ENCODE measurements around the gene SCART1. TPM values are rescaled to one million over a fixed set of nuclear protein-coding genes. Genes with fewer than 3 reads are reported as not detected.
A peak's percentile ranks its signal among the peaks of the same experiment; 100 is the strongest.
"Not testable (repeated sequence)": the region's sequence is repeated elsewhere in the genome, so short reads cannot be mapped to it uniquely, and the experiment has no call there.

The SCART1 gene
- polyA plus RNA-seq, 3 donors from 2014 or later = 0.20 to 0.74 TPM; not detected in 1

DNA sequence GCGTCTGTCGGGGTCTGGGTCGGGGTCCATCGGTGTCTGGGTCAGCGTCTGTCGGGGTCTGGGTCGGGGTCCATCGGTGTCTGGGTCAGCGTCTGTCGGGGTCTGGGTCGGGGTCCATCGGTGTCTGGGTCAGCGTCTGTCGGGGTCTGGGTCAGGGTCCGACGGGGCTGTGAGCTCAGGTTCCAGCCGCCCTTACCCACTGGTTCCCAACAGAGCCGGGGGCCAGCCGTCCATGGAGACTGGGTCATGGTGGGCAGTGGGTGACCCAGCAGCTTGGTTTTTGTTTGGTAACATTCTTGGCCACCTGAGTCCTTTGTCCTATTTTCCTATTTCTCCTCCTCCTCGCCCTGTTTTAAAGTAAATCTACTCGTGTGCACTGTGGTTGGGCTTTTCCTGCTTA lies 12.4 kb upstream of the SCART1 start:
- not testable (repeated sequence) for H3K27ac Mint-ChIP-seq; H3K36me3 Mint-ChIP-seq; H3K27me3 Mint-ChIP-seq (ENCODE audit: low read depth in 3 of 3); DNase-seq
- H3K4me3 Mint-ChIP-seq = peak overlapping the region in 3 of 5 donors; percentile 35 to 51 (median 50)
- H3K4me1 Mint-ChIP-seq = peaks cover 22 to 34% of the 10 kb centered on the region in 2 donors
- H3K9me3 Mint-ChIP-seq = peaks cover 0 to 10% (median 5%) of the 10 kb centered on the region in 6 donors

DNA sequence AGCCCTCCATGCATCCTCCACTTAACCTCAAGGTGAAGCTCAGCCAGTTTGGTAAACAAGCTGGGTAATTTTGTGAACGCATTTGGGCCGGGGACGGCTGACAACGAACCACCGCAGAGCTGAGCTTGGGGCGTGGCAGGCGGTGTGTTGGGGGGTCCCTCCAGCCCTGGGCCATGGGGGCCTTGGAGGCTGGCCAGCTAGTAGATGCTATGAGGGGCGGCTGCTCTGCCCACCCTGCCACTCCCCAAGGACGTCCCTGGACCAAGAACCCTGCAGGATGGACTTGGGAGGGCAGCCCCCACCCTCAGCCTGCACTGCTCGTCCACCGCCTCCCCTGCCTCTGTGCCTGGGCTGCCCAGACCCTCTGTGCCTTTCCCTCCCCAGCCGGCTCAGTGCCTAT lies 12.0 kb upstream of the SCART1 start:
- peak overlapping the region in 4 of 6 donors; percentile 22 to 72 (median 63) for H3K27ac Mint-ChIP-seq

DNA sequence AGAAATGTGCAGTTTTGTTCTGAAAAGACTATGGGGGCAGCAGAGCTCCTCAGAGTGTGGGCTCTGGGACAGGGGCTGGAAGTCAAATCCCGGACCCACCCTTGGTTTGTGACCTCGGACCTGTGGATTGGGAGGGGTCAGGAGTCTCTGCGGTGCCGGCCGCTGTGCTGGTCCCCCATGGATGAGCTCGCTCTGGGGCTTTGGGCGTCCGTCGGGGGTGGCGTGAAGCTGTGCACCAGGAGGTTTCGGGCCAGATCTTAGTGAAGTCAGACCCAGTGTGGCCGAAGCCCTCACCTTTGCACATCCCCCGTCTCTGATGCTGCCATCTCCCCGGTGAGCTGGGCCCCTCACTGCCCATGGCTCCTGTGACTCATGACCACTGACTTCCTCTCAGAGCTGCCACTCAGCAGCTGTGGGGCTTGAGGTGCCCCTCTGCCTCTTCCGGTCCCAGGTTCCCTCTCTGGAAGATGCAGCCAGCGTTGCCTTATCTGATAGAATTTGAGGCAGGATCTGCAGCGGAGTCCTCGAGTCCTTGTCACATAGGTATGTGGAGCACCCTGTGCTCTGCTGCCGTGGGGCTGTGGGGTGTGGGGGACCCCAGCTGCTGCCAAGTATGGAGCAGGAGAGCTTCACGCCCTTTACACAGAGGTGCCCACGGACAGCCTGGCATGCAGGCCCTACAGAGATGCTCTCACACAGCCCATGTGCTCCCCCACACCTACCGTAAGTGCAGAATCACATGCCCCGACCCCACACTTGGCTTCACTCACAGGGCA lies 11.4 kb upstream of the SCART1 start:
- Mint-ChIP-seq H3K27ac (peak overlapping the region; percentile 22 to 78 (median 69)), H3K36me3 (peaks cover under 1 to 7% (median 7%) of the 10 kb centered on the region in 3 donors), H3K9me3 (peaks cover 9 to 17% (median 11%) of the 10 kb centered on the region in 6 donors), H3K4me3 (peak overlapping the region; percentile 42 to 71 (median 71)), H3K27me3 (ENCODE audit: low read depth in 3 of 3) (peaks cover 0 to 6% (median 0%) of the 10 kb centered on the region in 3 donors), H3K4me1 (peaks cover 22 to 39% of the 10 kb centered on the region in 2 donors)
- peak in 2 of 3 donors; percentile 30 to 43 for DNase-seq

More for the DNA sequence above, 12.0 kb upstream of the SCART1 start:
- DNase-seq = no peak
- Mint-ChIP-seq H3K36me3 (peaks cover 0 to 2% (median 2%) of the 10 kb centered on the region in 3 donors), H3K27me3 (ENCODE audit: low read depth in 3 of 3) (peaks cover 0 to 5% (median 3%) of the 10 kb centered on the region in 3 donors), H3K9me3 (peaks cover 3 to 11% (median 7%) of the 10 kb centered on the region in 6 donors), H3K4me3 (peak overlapping the region; percentile 35 to 71 (median 42)), H3K4me1 (peaks cover 22 to 37% of the 10 kb centered on the region in 2 donors)

DNA sequence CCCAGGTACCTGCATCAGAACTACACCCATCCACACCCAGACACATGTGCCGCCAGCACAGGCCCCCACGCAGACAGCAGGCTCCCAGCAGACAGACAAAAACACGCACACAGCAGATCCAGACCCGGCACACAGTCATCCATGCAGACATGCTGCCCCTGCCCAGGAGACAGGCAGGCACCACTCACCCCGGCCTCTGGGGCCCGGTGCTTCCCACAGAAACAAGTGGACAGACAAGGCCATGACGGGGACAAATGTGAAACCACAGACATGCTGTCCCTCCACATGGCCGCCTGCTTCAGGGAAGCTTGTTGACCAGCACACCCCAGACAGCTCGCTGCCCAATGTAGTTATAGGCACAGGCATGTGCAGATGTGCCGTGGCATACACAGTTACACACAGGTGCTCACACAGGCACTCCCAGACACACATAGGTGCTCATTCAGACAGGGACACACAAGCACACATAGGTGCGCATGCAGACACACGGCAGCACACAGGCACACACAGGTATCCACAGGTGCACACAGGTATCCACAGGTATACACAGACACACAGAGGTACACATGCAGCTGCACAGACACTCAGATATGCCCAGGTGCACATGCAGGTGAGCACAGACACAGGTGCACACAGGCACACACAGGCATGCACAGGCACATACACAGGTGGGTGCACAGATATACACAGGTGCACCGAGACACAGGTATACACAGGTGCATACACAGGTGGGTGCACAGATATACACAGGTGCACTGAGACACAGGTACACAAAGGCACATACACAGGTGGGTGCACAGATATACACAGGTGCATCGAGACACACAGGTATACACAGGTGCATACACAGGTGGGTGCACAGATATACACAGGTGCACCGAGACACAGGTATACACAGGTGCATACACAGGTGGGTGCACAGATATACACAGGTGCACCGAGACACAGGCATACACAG lies 10.5 kb upstream of the SCART1 start:
- Mint-ChIP-seq H3K36me3 (peaks cover 9 to 16% (median 14%) of the 10 kb centered on the region in 3 donors), H3K9me3 (peaks cover 18 to 26% (median 20%) of the 10 kb centered on the region in 6 donors), H3K4me3 (peak overlapping the region; percentile 42 to 71 (median 71)), H3K4me1 (peaks cover 20 to 34% of the 10 kb centered on the region in 2 donors), H3K27me3 (ENCODE audit: low read depth in 3 of 3) (peaks cover 0 to 9% (median 0%) of the 10 kb centered on the region in 3 donors), H3K27ac (peak overlapping the region in 4 of 6 donors; percentile 24 to 78 (median 70))
- no peak for DNase-seq

DNA sequence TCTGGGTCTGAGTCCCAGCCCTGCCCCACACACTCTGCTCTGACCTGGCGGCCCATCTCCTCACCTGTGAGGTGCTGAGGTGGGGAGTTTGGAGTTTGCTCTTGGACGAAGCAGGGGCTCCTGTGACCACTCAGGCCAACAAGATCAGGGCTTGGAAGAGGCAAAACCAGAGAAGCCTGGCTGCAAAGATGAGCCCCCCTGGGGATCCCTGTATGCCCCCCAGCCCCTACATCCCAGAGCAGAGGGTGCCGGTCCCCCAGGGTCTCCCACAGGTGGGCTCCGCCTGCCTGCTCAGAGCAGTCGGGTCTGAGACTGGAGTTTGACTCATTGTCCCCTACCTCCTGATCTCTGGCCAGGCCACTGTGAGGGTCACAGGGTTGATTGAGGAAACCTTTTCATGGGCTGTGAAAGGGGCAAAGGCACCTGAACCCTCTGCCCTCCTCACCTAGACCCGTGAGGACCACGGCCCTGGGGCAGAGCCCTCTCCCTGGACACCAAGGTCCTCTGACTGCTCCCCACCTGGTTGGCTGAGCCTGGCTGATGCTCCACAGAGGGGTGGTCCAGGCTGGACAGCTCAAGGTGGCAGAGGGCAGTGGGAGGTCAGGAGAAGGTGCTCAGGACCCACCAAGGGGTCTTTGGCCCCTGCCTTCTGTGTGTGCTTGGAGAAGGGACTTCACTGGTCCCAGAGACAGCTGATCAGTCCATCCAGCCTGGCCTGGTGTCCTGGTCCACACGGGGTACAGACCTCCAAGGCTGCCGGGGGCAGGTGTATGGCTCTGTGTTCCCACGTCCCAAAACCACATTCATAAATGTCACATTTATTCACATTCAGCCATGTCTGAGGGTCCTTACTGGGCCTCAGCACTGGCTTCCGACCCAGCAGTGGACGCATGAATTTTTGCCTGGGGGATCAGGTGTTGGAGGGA lies 9.1 kb upstream of the SCART1 start:
- peaks cover 0 to 9% (median 3%) of the 10 kb centered on the region in 3 donors for H3K27me3 Mint-ChIP-seq (ENCODE audit: low read depth in 3 of 3)
- H3K4me1 Mint-ChIP-seq = peaks cover 16 to 25% of the 10 kb centered on the region in 2 donors
- H3K4me3 Mint-ChIP-seq = no peak overlapping the region
- H3K9me3 Mint-ChIP-seq = peaks cover 28 to 34% (median 31%) of the 10 kb centered on the region in 6 donors
- H3K27ac Mint-ChIP-seq = no peak overlapping the region
- H3K36me3 Mint-ChIP-seq = peaks cover 15 to 27% (median 18%) of the 10 kb centered on the region in 3 donors
- DNase-seq = no peak

DNA sequence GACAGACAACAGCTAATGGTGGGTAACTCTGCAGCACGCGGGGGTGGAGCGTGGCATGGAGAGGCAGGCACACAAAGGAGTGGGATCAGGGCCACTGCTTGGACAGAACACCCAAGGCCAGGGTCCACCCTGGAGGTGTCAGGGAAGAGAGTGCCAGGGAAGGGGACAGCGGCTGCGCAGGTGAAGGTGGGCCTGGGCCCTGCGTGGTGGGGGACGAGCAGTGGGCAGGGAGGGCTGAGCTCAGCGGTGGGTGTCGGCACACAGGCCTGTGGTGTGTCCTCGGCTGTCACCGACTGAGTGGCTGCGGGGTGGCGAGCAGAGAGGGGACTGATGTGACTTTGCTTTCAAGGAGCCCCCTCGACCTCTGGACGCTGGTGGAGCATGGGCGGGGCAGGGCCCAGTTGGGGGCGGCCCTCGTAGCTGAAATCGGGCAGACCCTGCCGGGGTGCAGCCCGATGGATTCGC lies 8.4 kb upstream of the SCART1 start:
- H3K4me3 Mint-ChIP-seq = no peak overlapping the region

DNA sequence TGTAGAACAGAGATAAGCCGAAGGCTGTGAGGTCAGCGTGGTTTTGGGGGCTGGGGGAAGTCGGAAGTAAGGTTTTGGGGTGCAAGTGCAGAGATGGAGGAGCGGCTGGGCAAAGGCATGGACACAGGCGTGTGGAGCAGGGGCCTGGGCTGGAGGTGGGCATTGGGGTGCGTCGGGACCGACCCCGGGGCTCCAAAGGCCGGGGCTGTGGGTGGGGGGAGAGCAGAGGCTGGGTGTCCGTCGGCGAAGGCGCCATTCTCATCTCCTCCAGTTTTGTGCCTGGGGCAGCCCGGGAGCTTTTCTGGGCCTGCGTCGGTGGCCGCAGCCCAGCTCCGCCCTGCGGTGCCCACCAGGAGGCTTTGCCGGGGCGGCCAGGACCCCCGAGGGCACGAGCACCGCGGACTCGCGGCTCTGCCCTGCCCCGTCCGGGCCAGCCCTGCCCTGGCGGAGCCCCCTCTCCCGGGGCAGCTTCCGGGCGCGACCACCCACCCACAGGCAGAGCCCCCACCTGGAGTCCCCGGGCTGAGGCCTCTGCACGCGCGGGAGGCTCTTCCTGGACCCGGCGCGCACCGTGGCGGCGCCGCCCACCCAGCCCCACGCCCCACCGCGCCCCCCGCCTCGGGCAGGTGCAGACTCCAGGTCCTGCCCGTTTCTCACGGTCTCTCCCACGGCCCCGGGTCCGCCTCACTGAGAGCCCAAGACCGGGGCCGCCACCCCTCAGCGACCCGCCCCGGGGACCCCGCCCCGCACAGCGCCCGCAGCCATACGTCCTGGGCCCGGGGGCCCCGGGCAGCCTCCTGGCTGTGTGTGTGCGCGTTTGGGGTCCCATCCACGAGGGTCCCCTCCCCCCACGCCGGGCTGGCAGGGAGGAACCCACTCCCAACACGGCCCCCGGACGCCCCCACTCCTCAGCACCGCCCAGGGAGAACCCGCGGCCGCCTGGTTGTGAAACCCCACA lies 7.7 kb upstream of the SCART1 start:
- Mint-ChIP-seq H3K36me3 (peaks cover 15 to 27% (median 18%) of the 10 kb centered on the region in 3 donors), H3K4me3 (no peak overlapping the region), H3K27me3 (ENCODE audit: low read depth in 3 of 3) (peaks cover 0 to 11% (median 3%) of the 10 kb centered on the region in 3 donors), H3K9me3 (peaks cover 28 to 34% (median 32%) of the 10 kb centered on the region in 6 donors), H3K4me1 (peaks cover 16 to 25% of the 10 kb centered on the region in 2 donors), H3K27ac (no peak overlapping the region)
- DNase-seq = no peak

More for the DNA sequence above, 8.4 kb upstream of the SCART1 start:
- peaks cover 15 to 27% (median 18%) of the 10 kb centered on the region in 3 donors for H3K36me3 Mint-ChIP-seq
- H3K4me1 Mint-ChIP-seq = peaks cover 16 to 25% of the 10 kb centered on the region in 2 donors
- peaks cover 0 to 11% (median 3%) of the 10 kb centered on the region in 3 donors for H3K27me3 Mint-ChIP-seq (ENCODE audit: low read depth in 3 of 3)
- H3K27ac Mint-ChIP-seq = no peak overlapping the region
- H3K9me3 Mint-ChIP-seq = peaks cover 28 to 34% (median 32%) of the 10 kb centered on the region in 6 donors
- no peak for DNase-seq

DNA sequence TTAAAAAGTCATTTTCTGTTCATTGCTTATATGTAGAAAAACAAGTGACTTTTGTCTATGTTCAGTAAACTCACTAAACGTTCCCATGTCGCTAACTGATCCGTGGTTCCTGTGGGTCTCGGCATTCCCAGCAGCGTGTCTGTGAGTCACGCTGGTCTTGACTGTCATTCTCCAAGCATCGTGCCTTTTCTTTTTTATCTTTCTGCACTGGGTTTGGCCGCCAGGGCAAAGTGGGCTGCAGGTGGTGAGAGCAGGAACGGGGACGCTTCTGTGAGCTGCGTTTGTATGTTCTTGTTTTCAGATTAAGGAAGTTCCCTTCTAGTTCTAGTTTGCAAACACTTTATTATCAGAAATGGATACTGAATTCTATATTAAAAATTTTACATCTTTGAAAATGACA lies 6.8 kb upstream of the SCART1 start:
- no peak overlapping the region for H3K27ac Mint-ChIP-seq

DNA sequence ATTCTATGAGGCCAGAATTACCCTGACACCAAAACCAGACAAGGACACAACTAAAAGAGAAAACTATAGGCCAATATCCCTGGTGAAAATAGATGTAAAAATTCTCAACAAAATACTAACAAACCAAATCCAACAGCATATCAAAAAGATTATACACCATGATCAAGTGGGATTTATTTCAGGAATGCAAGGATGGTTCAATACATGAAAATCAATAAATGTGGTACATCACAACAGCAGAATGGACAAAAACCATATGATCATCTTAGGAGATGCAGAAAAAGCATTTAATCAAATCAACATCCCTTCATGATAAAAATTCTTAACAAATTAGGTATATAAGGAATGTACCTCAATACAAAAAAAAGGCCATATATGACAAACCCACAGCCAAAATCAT lies 5.6 kb upstream of the SCART1 start:
- Mint-ChIP-seq H3K9me3 (peaks cover 27 to 34% (median 32%) of the 10 kb centered on the region in 6 donors), H3K4me1 (peaks cover 2 to 8% of the 10 kb centered on the region in 2 donors), H3K27me3 (ENCODE audit: low read depth in 3 of 3) (peaks cover 0 to 6% (median 3%) of the 10 kb centered on the region in 3 donors), H3K36me3 (peaks cover 15 to 27% (median 18%) of the 10 kb centered on the region in 3 donors), H3K4me3 (no peak overlapping the region), H3K27ac (no peak overlapping the region)
- DNase-seq = no peak

More for the DNA sequence above, 6.8 kb upstream of the SCART1 start:
- Mint-ChIP-seq H3K27me3 (ENCODE audit: low read depth in 3 of 3) (peaks cover 0 to 9% (median 3%) of the 10 kb centered on the region in 3 donors), H3K9me3 (peaks cover 30 to 34% (median 32%) of the 10 kb centered on the region in 6 donors), H3K36me3 (peaks cover 15 to 27% (median 18%) of the 10 kb centered on the region in 3 donors), H3K4me3 (peak overlapping the region in 1 of 5 donors; percentile 1), H3K4me1 (peaks cover 14 to 20% of the 10 kb centered on the region in 2 donors)
- no peak for DNase-seq

DNA sequence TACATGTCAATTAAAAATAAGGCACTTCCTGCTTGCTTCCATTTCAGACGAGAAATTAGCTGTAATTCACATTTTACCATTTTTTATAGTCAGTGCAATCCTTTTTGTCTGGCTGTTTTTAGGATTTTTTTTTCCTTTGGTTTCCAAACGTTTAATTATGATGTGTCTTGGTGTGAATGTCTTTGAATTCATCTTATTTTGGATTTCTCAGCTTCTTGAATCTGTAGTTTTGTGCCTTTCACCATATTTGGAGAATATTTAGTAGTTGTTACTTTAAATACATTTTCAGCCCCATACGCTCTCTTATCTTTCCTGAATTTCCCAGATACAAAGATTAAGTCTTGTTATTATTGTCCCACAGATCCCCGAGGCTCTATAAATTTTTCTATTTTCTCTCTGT lies 2.4 kb upstream of the SCART1 start:
- Mint-ChIP-seq H3K27me3 (ENCODE audit: low read depth in 3 of 3) (peaks cover 0 to 6% (median 3%) of the 10 kb centered on the region in 3 donors), H3K36me3 (peaks cover 15 to 27% (median 18%) of the 10 kb centered on the region in 3 donors), H3K27ac (no peak overlapping the region), H3K9me3 (peaks cover 21 to 34% (median 29%) of the 10 kb centered on the region in 6 donors), H3K4me3 (no peak overlapping the region), H3K4me1 (peaks cover 0 to 5% of the 10 kb centered on the region in 2 donors)
- DNase-seq = no peak

DNA sequence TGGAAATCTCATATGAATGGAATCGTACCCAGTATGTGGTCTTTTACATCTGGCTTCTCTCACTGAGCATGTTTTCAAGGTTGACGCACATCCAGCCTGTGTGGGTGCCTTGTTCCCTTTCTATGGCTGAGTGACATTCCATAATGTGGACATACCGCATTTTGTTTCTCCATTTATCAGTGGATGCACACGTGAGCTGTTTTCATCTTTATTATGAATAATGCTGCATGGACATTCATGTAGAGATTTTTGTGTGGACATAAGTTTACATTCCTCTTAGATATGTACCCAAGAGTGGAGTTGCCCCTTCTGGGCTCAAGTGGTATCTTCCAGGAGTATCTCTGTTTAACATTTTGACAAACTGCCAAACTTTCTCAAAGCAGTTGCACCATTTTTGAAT lies 1.3 kb upstream of the SCART1 start:
- peaks cover 0 to 4% (median 3%) of the 10 kb centered on the region in 3 donors for H3K27me3 Mint-ChIP-seq (ENCODE audit: low read depth in 3 of 3)
- H3K36me3 Mint-ChIP-seq = peaks cover 10 to 19% (median 13%) of the 10 kb centered on the region in 3 donors
- H3K4me3 Mint-ChIP-seq = no peak overlapping the region
- no peak for DNase-seq
- H3K4me1 Mint-ChIP-seq = no peaks in the 10 kb centered on the region
- peaks cover 13 to 24% (median 21%) of the 10 kb centered on the region in 6 donors for H3K9me3 Mint-ChIP-seq
- H3K27ac Mint-ChIP-seq = no peak overlapping the region
